ENCODE results near the gene MEX3D. TPM values are rescaled to one million over a fixed set of nuclear protein-coding genes. Genes with fewer than 3 reads are reported as not detected.
"Not testable (repeated sequence)": the region's sequence is repeated elsewhere in the genome, so short reads cannot be mapped to it uniquely, and the experiment has no call there.

Gene MEX3D
- total RNA-seq, 2 experiments from 2014 or later: 5.0 to 5.5 TPM

DNA sequence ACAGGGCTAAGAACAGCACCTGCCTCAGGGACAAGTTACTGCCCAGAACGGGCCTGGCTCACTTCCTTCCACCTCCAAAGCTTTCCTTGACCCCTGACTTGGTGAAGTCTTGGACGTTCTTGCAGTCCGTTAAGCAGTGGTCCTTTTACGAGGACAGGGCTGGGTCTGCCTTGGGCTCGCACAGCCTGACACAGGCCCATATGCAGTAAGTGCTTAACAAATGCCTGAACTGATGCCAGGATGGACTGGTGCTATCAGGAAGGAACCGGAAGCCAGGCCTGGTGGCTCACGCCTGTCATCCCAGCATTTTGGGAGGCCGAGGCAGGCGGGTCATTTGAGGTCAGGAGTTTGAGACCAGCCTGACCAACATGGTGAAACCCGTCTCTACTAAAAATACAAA is 46.1 kb downstream of the MEX3D start:
- ChIA-PET CTCF (interaction anchor here (1.5 kb wide), 1 partner anchor 25 kb away, joined by 4 read pairs; no protein-coding TSS in a partner anchor), POLR2A (no interaction called here)
- ATAC-seq (no peak), DNase-seq (no peak)
- Mint-ChIP-seq H3K36me3 (ENCODE audit: low read depth) (no peaks in the 10 kb centered on the region), H3K27me3 (peaks cover 29% of the 10 kb centered on the region), H3K27ac (no peak overlapping the region), H3K9me3 (no peaks in the 10 kb centered on the region), H3K4me3 (no peak overlapping the region), H3K4me1 (ENCODE audit: low read depth) (peaks cover 6% of the 10 kb centered on the region)
- intact Hi-C loops (cut with micrococcal nuclease): no loop called here
- TF ChIP-seq, protein P1, sequence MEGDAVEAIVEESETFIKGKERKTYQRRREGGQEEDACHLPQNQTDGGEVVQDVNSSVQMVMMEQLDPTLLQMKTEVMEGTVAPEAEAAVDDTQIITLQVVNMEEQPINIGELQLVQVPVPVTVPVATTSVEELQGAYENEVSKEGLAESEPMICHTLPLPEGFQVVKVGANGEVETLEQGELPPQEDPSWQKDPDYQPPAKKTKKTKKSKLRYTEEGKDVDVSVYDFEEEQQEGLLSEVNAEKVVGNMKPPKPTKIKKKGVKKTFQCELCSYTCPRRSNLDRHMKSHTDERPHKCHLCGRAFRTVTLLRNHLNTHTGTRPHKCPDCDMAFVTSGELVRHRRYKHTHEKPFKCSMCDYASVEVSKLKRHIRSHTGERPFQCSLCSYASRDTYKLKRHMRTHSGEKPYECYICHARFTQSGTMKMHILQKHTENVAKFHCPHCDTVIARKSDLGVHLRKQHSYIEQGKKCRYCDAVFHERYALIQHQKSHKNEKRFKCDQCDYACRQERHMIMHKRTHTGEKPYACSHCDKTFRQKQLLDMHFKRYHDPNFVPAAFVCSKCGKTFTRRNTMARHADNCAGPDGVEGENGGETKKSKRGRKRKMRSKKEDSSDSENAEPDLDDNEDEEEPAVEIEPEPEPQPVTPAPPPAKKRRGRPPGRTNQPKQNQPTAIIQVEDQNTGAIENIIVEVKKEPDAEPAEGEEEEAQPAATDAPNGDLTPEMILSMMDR (IDR thresholded peaks at IDR 0.05): no peak

DNA sequence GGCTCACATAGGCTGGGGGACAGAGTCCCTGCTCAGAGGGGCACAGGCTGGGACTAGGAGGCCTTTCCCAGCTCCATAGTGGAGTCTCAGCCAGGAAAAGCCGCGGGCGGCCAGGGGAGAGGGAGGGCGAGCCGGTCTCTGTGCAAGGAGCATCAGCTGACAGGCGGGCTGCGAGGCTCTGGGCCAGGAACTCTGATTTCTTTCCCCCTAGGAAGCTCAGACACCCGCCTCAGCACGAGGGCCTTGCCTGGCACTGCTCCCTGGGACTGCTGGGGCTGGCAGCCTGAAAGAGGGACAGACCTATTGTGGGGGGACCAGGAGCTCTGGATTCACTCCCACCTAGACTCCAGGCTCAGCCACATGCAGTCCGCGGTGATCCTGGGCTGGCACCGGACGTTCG is 46.5 kb downstream of the MEX3D start:
- CTCF ChIA-PET: interaction anchor here (1.5 kb wide), 1 partner anchor 25 kb away, joined by 4 read pairs; no protein-coding TSS in a partner anchor
- DNase-seq (no peak), ATAC-seq (no peak)
- POLR2A ChIA-PET: interaction anchor here (0.6 kb wide), 1 partner anchor 210 kb away, joined by 3 read pairs; no protein-coding TSS in a partner anchor
- Mint-ChIP-seq H3K4me1 (ENCODE audit: low read depth) (peaks cover 6% of the 10 kb centered on the region), H3K36me3 (ENCODE audit: low read depth) (no peaks in the 10 kb centered on the region), H3K4me3 (no peak overlapping the region), H3K27me3 (peaks cover 29% of the 10 kb centered on the region), H3K9me3 (no peaks in the 10 kb centered on the region), H3K27ac (no peak overlapping the region)
- TF ChIP-seq, protein P1 (IDR thresholded peaks at IDR 0.05): no peak
- intact Hi-C loops (cut with micrococcal nuclease): no loop called here

DNA sequence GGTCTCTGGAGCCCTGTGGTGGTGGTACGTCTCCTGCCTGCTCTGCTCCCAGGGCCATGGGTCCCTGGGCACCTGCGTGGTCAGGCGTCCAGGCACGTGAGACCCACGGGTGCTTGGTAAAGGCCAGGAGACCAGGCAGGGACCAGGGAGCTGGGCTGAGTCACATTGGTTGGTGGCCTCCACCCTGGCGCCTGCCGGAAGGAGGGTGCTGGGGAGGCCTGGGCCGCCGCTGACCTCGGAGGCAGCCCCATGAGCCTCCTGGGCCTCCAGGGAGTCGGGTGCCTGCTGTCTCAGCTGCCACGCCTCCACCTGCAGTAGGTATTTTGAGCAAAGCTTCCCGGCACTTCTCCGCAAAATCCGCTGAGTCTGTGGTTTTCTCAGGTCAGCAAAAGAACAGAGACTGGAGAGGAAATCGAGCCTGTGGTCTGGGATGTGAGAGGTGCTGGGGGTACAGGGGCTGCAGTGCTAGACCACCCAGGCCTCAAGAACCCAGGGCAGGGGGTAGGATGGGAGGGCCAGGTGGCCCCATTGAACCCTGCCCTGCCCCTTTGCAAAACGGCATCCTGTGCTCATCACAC is 47.8 kb downstream of the MEX3D start:
- Mint-ChIP-seq H3K27me3 (peaks cover 19% of the 10 kb centered on the region), H3K27ac (no peak overlapping the region), H3K36me3 (ENCODE audit: low read depth) (no peaks in the 10 kb centered on the region), H3K4me1 (ENCODE audit: low read depth) (peaks cover 6% of the 10 kb centered on the region), H3K9me3 (no peaks in the 10 kb centered on the region), H3K4me3 (no peak overlapping the region)
- DNase-seq (no peak), ATAC-seq (no peak)
- intact Hi-C loops (cut with micrococcal nuclease): no loop called here
- ChIA-PET POLR2A (no interaction called here), CTCF (no interaction called here)
- TF ChIP-seq, protein P1 (IDR thresholded peaks at IDR 0.05): no peak

DNA sequence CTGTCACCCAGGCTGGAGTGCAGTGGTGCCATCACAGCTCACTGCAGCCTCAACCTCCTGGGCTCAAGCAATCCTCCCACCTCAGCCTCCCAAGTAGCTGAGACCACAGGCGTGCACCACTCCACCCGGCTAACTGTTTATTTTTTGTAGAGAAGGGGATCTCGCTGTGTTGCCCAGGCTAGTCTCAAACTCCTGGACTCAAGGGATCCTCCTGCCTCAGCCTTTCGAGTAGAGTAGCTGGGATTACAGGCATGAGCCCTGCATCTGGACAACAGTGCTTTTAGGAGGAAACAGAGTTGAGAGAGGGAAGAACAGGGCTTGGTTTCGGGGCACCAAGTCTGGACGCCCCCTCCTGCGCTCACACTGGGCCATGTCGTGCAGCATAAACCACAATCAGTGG is 48.3 kb downstream of the MEX3D start:
- intact Hi-C loops (cut with micrococcal nuclease): not testable (repeated sequence)

DNA sequence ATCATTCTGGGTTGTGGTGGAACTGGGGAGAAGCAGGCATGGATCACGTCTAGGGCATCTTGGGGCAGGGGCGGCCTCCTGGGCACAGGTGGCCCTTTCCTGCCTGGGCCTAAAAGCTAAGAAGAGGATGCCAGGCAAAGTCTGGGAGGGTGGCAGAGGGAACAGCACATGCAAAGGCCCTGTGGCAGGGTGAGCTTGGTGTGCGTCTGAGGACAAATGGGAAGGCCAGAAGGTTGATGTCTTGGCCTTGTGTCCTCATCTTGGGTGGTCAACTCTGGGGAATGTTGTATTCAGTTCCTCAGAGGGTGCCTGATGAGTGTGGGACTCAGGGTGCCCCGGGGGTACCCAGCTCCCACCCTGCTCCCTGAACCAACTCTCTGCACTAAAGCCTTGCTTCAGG is 49.7 kb downstream of the MEX3D start:
- peaks cover 9% of the 10 kb centered on the region for H3K27me3 Mint-ChIP-seq
- no peak for ATAC-seq
- no peak for DNase-seq
- ChIA-PET CTCF (interaction anchor here (1.1 kb wide), 1 partner anchor 28 kb away, joined by 3 read pairs; no protein-coding TSS in a partner anchor), POLR2A (interaction anchor here (0.8 kb wide), 1 partner anchor 252 kb away, joined by 3 read pairs; no protein-coding TSS in a partner anchor)
- no peak overlapping the region for H3K27ac Mint-ChIP-seq
- intact Hi-C loops (cut with micrococcal nuclease): no loop called here
- H3K4me3 Mint-ChIP-seq: no peak overlapping the region
- no peaks in the 10 kb centered on the region for H3K36me3 Mint-ChIP-seq (ENCODE audit: low read depth)
- H3K4me1 Mint-ChIP-seq (ENCODE audit: low read depth): no peaks in the 10 kb centered on the region
- H3K9me3 Mint-ChIP-seq: no peaks in the 10 kb centered on the region
- TF ChIP-seq, protein P1 (IDR thresholded peaks at IDR 0.05): no peak

More for the DNA sequence above, 48.3 kb downstream of the MEX3D start:
- H3K9me3 Mint-ChIP-seq; POLR2A ChIA-PET; H3K4me1 Mint-ChIP-seq (ENCODE audit: low read depth); CTCF ChIA-PET; ATAC-seq; DNase-seq; H3K36me3 Mint-ChIP-seq (ENCODE audit: low read depth); H3K4me3 Mint-ChIP-seq; H3K27ac Mint-ChIP-seq: not testable (repeated sequence)
- peaks cover 14% of the 10 kb centered on the region for H3K27me3 Mint-ChIP-seq
